Mammary epithelial cell (primary cell): ENCODE results near the gene PKHD1.

Source experiments
- CTCF ChIP-seq, 2 donors: IDR thresholded peaks in 1 of 2; conservative IDR thresholded peaks in 1 of 2; 2 replicates each; pipeline ENCODE4 v1.5.1; 2011 to 2012; ENCODE audit warnings: inconsistent platforms in 2 of 2, low read length in 2 of 2, mild to moderate bottlenecking in 2 of 2, control low read depth in 1 of 2, low read depth in 1 of 2; ENCODE audit not compliant: insufficient read depth in 1 of 2; ENCODE audit errors: extremely low read depth in 1 of 2
- EZH2 ChIP-seq: IDR thresholded peaks from 2 replicates; pipeline ENCODE4 v1.6.1; 2012; ENCODE audit warnings: low read length, inconsistent platforms, borderline replicate concordance

- no peak for TF ChIP-seq CTCF (conservative IDR thresholded peaks at IDR 0.05 in 1 of 2, IDR thresholded peaks at IDR 0.05 in 1 of 2; ENCODE audit: extremely low read depth in 1 of 2, insufficient read depth in 1 of 2, low read depth in 1 of 2, low read length in 2 of 2)
- no peak for TF ChIP-seq EZH2
Measured at GRCh38 chr6:52136055-52136454, 48.6 kb upstream of the PKHD1 start.
